Activated T-cell treated with anti-CD3 and anti-CD28 coated beads for 48 hours (primary cell): ENCODE results near the gene U2AF2.

ENCODE experiments used
- DNase-seq: peaks from one replicate; pipeline ENCODE4 v3.0.0-alpha.2; 2020; ENCODE audit warnings: low read depth

U2AF2 gene

GRCh38 chr19:55690109-55690768 lies 35.4 kb downstream of the U2AF2 start:
- DNase-seq: no peak

GRCh38 chr19:55690769-55691545 lies 36.1 kb downstream of the U2AF2 start:
- no peak for DNase-seq

GRCh38 chr19:55691561-55692481 lies 37.0 kb downstream of the U2AF2 start:
- no peak for DNase-seq

- no peak for DNase-seq
Observed at GRCh38 chr19:55692681-55693081, 37.8 kb downstream of the U2AF2 start.

- no peak for DNase-seq
Observed at GRCh38 chr19:55693336-55693974, 38.6 kb downstream of the U2AF2 start.

GRCh38 chr19:55694241-55694655 lies 39.4 kb downstream of the U2AF2 start:
- no peak for DNase-seq

GRCh38 chr19:55694656-55695491 lies 40.0 kb downstream of the U2AF2 start:
- DNase-seq: no peak

- no peak for DNase-seq
Observed at GRCh38 chr19:55695511-55696290, 40.9 kb downstream of the U2AF2 start.

GRCh38 chr19:55696301-55697068 lies 41.6 kb downstream of the U2AF2 start:
- no peak for DNase-seq

GRCh38 chr19:55697069-55697440 lies 42.2 kb downstream of the U2AF2 start:
- no peak for DNase-seq

- DNase-seq: no peak
Observed at GRCh38 chr19:55697698-55698097, 42.9 kb downstream of the U2AF2 start.

GRCh38 chr19:55698256-55698655 lies 43.4 kb downstream of the U2AF2 start:
- DNase-seq: no peak

GRCh38 chr19:55699221-55699620 lies 44.4 kb downstream of the U2AF2 start:
- no peak for DNase-seq

GRCh38 chr19:55700813-55701212 lies 46.0 kb downstream of the U2AF2 start:
- no peak for DNase-seq

GRCh38 chr19:55702131-55702627 lies 47.3 kb downstream of the U2AF2 start:
- DNase-seq: no peak

- DNase-seq: peak; percentile 61
Observed at GRCh38 chr19:55703790-55704215, 49.0 kb downstream of the U2AF2 start.

GRCh38 chr19:55704494-55705245 lies 49.8 kb downstream of the U2AF2 start:
- no peak for DNase-seq

- DNase-seq: no peak
Observed at GRCh38 chr19:55705972-55706371, 51.1 kb downstream of the U2AF2 start.

- no peak for DNase-seq
Observed at GRCh38 chr19:55711719-55712118, 56.9 kb downstream of the U2AF2 start.
